Aorta (tissue), 5 donors: ENCODE results near the gene OR51M1. TPM values are rescaled to one million over a fixed set of nuclear protein-coding genes. Genes with fewer than 3 reads are reported as not detected.

ENCODE experiments used
- ATAC-seq: fragments of 200-7000 bp; cut with Tn5 transposase; one replicate; pipeline ENCODE4 v1.9.1; 2022; ENCODE audit warnings: moderate library complexity; ENCODE audit not compliant: low FRiP score
- DNase-seq, 2 donors: peaks; one replicate each; pipeline ENCODE4 v3.0.0-alpha.2; 2020
- H3K27ac ChIP-seq, 2 donors: one replicate each; pipeline ENCODE4 v1.5.1; 2013; ENCODE audit warnings: low read length in 2 of 2, mild to moderate bottlenecking in 2 of 2, moderate library complexity in 2 of 2, control low read depth in 1 of 2, inconsistent platforms in 1 of 2, low read depth in 1 of 2
- H3K27me3 ChIP-seq, 2 donors: one replicate each; pipeline ENCODE4 v1.6.1; 2013; ENCODE audit warnings: control low read depth in 1 of 2, low read length in 1 of 2, mild to moderate bottlenecking in 1 of 2, moderate library complexity in 1 of 2; ENCODE audit not compliant: insufficient read depth in 2 of 2, control insufficient read depth in 1 of 2
- H3K36me3 ChIP-seq, 2 donors: one replicate each; pipeline ENCODE4 v1.6.1; 2013; ENCODE audit warnings: control low read depth in 1 of 2, low read length in 1 of 2, mild to moderate bottlenecking in 1 of 2; ENCODE audit not compliant: insufficient read depth in 2 of 2, control insufficient read depth in 1 of 2
- H3K4me1 ChIP-seq, 2 donors: one replicate each; pipeline ENCODE4 v1.6.1; 2013; ENCODE audit warnings: low read length in 2 of 2, control low read depth in 1 of 2, mild to moderate bottlenecking in 1 of 2, moderate library complexity in 1 of 2; ENCODE audit not compliant: insufficient read depth in 2 of 2, control insufficient read depth in 1 of 2
- H3K4me3 ChIP-seq, 2 donors: one replicate each; pipeline ENCODE4 v1.5.1; 2013; ENCODE audit warnings: low read length in 2 of 2, control low read depth in 1 of 2, mild to moderate bottlenecking in 1 of 2
- H3K9me3 ChIP-seq: one replicate; pipeline ENCODE4 v1.6.1; 2013; ENCODE audit warnings: mild to moderate bottlenecking, low read length; ENCODE audit not compliant: control insufficient read depth
- WGBS, 2 donors: extraction: QIAGEN DNeasy Blood & Tissue Kit; methylation state at CpG; one replicate each; pipeline ENCODE4 v1.1.7; 2013; 5-methylcytosine and 5-hydroxymethylcytosine counted together
- intact Hi-C, 2 donors: fragments of 100-400 bp; cut with DNase I; formaldehyde crosslinking; loops; one replicate each; pipeline versions ENCODE4 v1.14.2 to v1.15.0; 2022
- polyA plus RNA-seq, 2 donors: library from polyadenylated mRNA; stranded (reverse); fragments of 200-250 nt; gene quantifications; one replicate each; pipeline ENCODE4 v1.2.3, GENCODE V29; 2013
- total RNA-seq, 2 donors: library from RNA; stranded (reverse); fragmentation: NEBNext Ultra II Directional; extraction: Animal tissue kit (Norgen Biotek cat#: 25700); gene quantifications; one replicate each; pipeline ENCODE4 v1.2.1, GENCODE V29; 2021
- donor health status: healthy with polysubstance abuse.
- donor health status: Bipolar disorder and iron deficiency.
- donor health status: DM: no; HTN: no; CAD: no.
- donor health status: DM: no; HTN: no; CAD: no.
- donor health status: DM: yes; HTN: yes; CAD: no.

OR51M1 gene
- total and polyA plus RNA-seq, 4 donors, result not detected

DNA sequence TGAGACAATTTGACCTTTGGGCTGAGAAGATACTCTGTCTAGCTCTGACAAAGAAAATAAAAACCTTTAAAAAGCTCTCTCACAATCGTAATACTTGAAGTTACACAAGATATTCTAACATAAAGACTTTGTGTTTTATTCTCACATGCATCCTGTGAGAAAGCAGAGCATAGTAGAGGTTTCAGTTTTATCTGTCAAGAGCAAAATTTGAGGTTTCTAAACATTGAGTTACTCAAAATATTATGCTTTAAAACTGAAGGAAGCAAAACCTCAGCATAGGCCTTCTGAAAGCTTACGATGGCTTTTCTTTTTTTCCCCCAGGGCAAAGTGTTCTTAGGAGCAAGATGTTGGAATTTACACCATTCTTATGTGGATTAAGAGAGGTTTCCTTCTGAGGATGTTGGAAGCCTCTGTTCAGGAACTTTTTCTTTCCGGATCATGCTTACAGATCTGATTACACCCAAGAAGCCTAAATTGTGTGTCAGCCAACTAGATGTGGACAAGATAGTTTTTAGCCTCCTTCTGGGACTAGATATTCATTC, 15.0 kb upstream of the OR51M1 start:
- no peaks in the 10 kb centered on the region for H3K27me3 ChIP-seq
- WGBS, 2 donors, result 67 to 75% methylated on average over 3 of the region's 3 CpGs
- no peak overlapping the region for H3K27ac ChIP-seq
- H3K36me3 ChIP-seq, result no peaks in the 10 kb centered on the region
- peaks cover 0 to 8% of the 10 kb centered on the region in 2 donors for H3K4me1 ChIP-seq
- no peak overlapping the region for H3K4me3 ChIP-seq
- intact Hi-C loops, result no loop called here
- ATAC-seq (no peak), DNase-seq (no peak)
- no peaks in the 10 kb centered on the region for H3K9me3 ChIP-seq

GRCh38 chr11:5369789-5370188, 13.8 kb upstream of the OR51M1 start:
- intact Hi-C loops, result no loop called here
- H3K36me3 ChIP-seq, result no peaks in the 10 kb centered on the region
- no peaks in the 10 kb centered on the region for H3K9me3 ChIP-seq
- peaks cover 0 to 8% of the 10 kb centered on the region in 2 donors for H3K4me1 ChIP-seq
- H3K27ac ChIP-seq, result no peak overlapping the region
- no peak for ATAC-seq
- DNase-seq, result no peak
- no peaks in the 10 kb centered on the region for H3K27me3 ChIP-seq
- no peak overlapping the region for H3K4me3 ChIP-seq

- Histone ChIP-seq H3K9me3 (no peaks in the 10 kb centered on the region), H3K27me3 (no peaks in the 10 kb centered on the region), H3K4me1 (no peaks in the 10 kb centered on the region), H3K27ac (no peak overlapping the region), H3K4me3 (no peak overlapping the region), H3K36me3 (no peaks in the 10 kb centered on the region)
- ATAC-seq (peak; percentile 68), DNase-seq (peak; percentile 55 to 57)
- WGBS, 2 donors, result 71 to 74% methylated on average over 4 of the region's 4 CpGs
- intact Hi-C loops, result loop anchor here (2.0 to 10.0 kb wide), 3 partner anchors 176 to 256 kb away; no protein-coding TSS in a partner anchor
Observed at GRCh38 chr11:5380740-5381342, 2.8 kb upstream of the OR51M1 start.

GRCh38 chr11:5384335-5384734, 723 bp downstream of the OR51M1 start:
- H3K27ac ChIP-seq, result no peak overlapping the region
- ATAC-seq, result no peak
- no peaks in the 10 kb centered on the region for H3K36me3 ChIP-seq
- no peaks in the 10 kb centered on the region for H3K4me1 ChIP-seq
- no peak overlapping the region for H3K4me3 ChIP-seq
- intact Hi-C loops, result loop anchor here in 1 of 2 donors (10.0 kb wide), 1 partner anchor 260 kb away; no protein-coding TSS in a partner anchor
- H3K9me3 ChIP-seq, result no peaks in the 10 kb centered on the region
- DNase-seq, result no peak
- no peaks in the 10 kb centered on the region for H3K27me3 ChIP-seq
- 64 to 71% methylated on average over 2 of the region's 2 CpGs for WGBS, 2 donors

- H3K27me3 ChIP-seq, result no peaks in the 10 kb centered on the region
- no peak overlapping the region for H3K4me3 ChIP-seq
- H3K36me3 ChIP-seq, result no peaks in the 10 kb centered on the region
- H3K9me3 ChIP-seq, result no peaks in the 10 kb centered on the region
- WGBS, 2 donors, result 74 to 76% methylated on average over 2 of the region's 2 CpGs
- DNase-seq, result no peak
- ATAC-seq, result no peak
- no peak overlapping the region for H3K27ac ChIP-seq
- intact Hi-C loops, result no loop called here
- no peaks in the 10 kb centered on the region for H3K4me1 ChIP-seq
Observed at GRCh38 chr11:5390210-5390609, 6.6 kb downstream of the OR51M1 start.

DNA sequence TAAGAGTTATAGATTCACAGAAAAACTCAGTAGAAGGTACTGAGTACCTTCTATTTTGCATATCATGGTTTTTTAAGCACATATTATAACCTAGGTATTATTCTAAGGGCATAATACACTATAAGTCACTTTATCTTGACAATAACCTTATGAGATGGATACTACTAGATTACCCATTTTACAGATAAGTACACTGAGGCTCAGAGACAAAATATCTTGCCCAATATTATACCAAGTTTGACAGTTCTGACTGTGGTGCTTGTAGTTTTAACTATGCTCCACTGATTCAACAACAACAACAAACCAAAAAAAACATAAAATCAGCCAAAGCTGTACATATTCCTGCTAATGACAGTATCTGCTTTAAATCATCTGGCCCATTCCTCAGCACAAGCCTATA, 10.5 kb downstream of the OR51M1 start:
- intact Hi-C loops, result no loop called here
- no peak for DNase-seq
- ATAC-seq, result no peak
- Histone ChIP-seq H3K27me3 (no peaks in the 10 kb centered on the region), H3K4me3 (no peak overlapping the region), H3K4me1 (no peaks in the 10 kb centered on the region), H3K9me3 (no peaks in the 10 kb centered on the region), H3K36me3 (no peaks in the 10 kb centered on the region), H3K27ac (no peak overlapping the region)

GRCh38 chr11:5398936-5399335, 15.3 kb downstream of the OR51M1 start:
- no peaks in the 10 kb centered on the region for H3K4me1 ChIP-seq
- no peaks in the 10 kb centered on the region for H3K36me3 ChIP-seq
- intact Hi-C loops, result no loop called here
- no peak overlapping the region for H3K4me3 ChIP-seq
- no peak for ATAC-seq
- no peak overlapping the region for H3K27ac ChIP-seq
- no peak for DNase-seq
- H3K27me3 ChIP-seq, result no peaks in the 10 kb centered on the region
- no peaks in the 10 kb centered on the region for H3K9me3 ChIP-seq

DNA sequence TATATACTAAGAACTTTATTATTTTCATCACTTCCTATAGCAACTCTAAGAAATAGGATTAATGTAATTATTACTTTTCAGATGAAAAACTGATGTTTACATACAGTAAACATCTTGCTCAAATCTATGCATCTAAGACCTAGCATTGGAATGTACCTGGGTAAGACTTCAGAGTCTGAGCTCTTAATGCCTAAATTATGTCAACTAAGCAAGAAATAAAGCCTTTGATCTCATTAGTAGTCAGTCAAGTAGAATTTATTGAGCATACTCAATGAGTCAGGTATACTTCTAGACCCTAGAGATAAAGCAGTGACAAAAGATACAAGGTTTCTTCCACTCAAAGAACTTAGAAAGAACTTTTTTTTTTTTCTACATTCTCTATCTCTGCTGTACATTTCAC, 21.6 kb downstream of the OR51M1 start:
- H3K36me3 ChIP-seq, result no peaks in the 10 kb centered on the region
- intact Hi-C loops, result no loop called here
- no peak for ATAC-seq
- H3K27me3 ChIP-seq, result no peaks in the 10 kb centered on the region
- no peak for DNase-seq
- no peak overlapping the region for H3K4me3 ChIP-seq
- H3K27ac ChIP-seq, result no peak overlapping the region
- no peaks in the 10 kb centered on the region for H3K4me1 ChIP-seq
- H3K9me3 ChIP-seq, result no peaks in the 10 kb centered on the region

- intact Hi-C loops, result no loop called here
- Histone ChIP-seq H3K36me3 (no peaks in the 10 kb centered on the region), H3K4me3 (no peak overlapping the region), H3K9me3 (no peaks in the 10 kb centered on the region), H3K27me3 (no peaks in the 10 kb centered on the region), H3K4me1 (no peaks in the 10 kb centered on the region), H3K27ac (no peak overlapping the region)
- WGBS, 2 donors, result 60 to 64% methylated on average over 5 of the region's 5 CpGs
- no peak for ATAC-seq
- DNase-seq, result no peak
Observed at GRCh38 chr11:5420993-5421392, 37.4 kb downstream of the OR51M1 start.
